Right lobe of liver (tissue), 6 donors: Measurements from ENCODE around the gene DEFB132. TPM values are rescaled to one million over a fixed set of nuclear protein-coding genes. Genes with fewer than 3 reads are reported as not detected.

Source experiments
- ATAC-seq, 4 donors: fragments of 200-7000 bp; cut with Tn5 transposase; one replicate each; pipeline ENCODE4 v1.9.1; 2020; ENCODE audit warnings: mild to moderate bottlenecking in 4 of 4, moderate library complexity in 4 of 4
- DNase-seq, 3 donors: peaks; one replicate each; pipeline ENCODE4 v3.0.0-alpha.2; 2020
- H3K27ac ChIP-seq, 3 donors: fragments of 200-600 bp; one replicate each; pipeline ENCODE4 v1.8.0; 2022
- H3K27me3 ChIP-seq, 2 donors: fragments of 200-600 bp; one replicate each; pipeline ENCODE4 v1.8.0; 2022
- H3K36me3 ChIP-seq, 4 donors: fragments of 200-600 bp; sonication (generic) in 1 of 4; one replicate each; pipeline versions ENCODE4 v1.5.1 to v1.8.0; 2017 to 2022; ENCODE audit warnings: control low read depth in 1 of 4
- H3K4me1 ChIP-seq, 4 donors: fragments of 200-600 bp; sonication (generic) in 1 of 4; one replicate each; pipeline versions ENCODE4 v1.5.1 to v1.8.0; 2017 to 2022; ENCODE audit warnings: control low read depth in 1 of 4
- H3K4me3 ChIP-seq, 3 donors: fragments of 200-600 bp; one replicate each; pipeline ENCODE4 v1.8.0; 2022
- H3K9me3 ChIP-seq, 4 donors: fragments of 200-600 bp; sonication (generic) in 1 of 4; one replicate each; pipeline versions ENCODE4 v1.5.1 to v1.8.0; 2017 to 2022; ENCODE audit warnings: control low read depth in 1 of 4
- POLR2A ChIP-seq: fragments of 450-650 bp; IDR thresholded peaks from one replicate; pipeline ENCODE4 v1.6.1; 2017; ENCODE audit warnings: antibody characterized with exemption, mild to moderate bottlenecking
- WGBS: methylation state at CpG from one replicate; pipeline ENCODE4 v1.1.6; 2018; ENCODE audit warnings: low coverage, low lambda C conversion rate; ENCODE audit not compliant: insufficient coverage; ENCODE audit errors: missing lambda C conversion rate; 5-methylcytosine and 5-hydroxymethylcytosine counted together
- intact Hi-C, 2 donors: fragments of 100-400 bp; cut with DNase I; formaldehyde crosslinking; loops; one replicate each; pipeline versions ENCODE4 v1.11.2 to v1.14.1; 2022
- total RNA-seq, 6 experiments: library from RNA; depleted of rRNA in 2 of 6; stranded (reverse); fragments of >200 nt in 2 of 6; fragmentation: NEBNext Ultra II Directional in 3 of 6; extraction: Animal tissue kit (Norgen Biotek cat#: 25700) in 3 of 6; gene quantifications; one replicate each; pipeline versions ENCODE4 v1.1.0 to v1.2.4, GENCODE V29; 2016 to 2023
- TF ChIP-seq, protein P1 (sequence below), 4 donors: fragments of 200-600 bp in 3 of 4; fragments of 450-650 bp in 1 of 4; IDR thresholded peaks; one replicate each; pipeline versions ENCODE4 v1.5.1 to v1.8.0; 2016 to 2022; ENCODE audit warnings: antibody characterized with exemption in 4 of 4, mild to moderate bottlenecking in 2 of 4
- donor health status: DM: no; HTN: yes; CAD: no.
- donor health status: DM: no; HTN: no; CAD: no.
- donor health status: DM: no; HTN: no; CAD: no.
- donor health status: DM: no; HTN: yes; CAD: no.
- donor health status: DM: no; HTN: yes; CAD: no.

The DEFB132 gene
- total RNA-seq, 6 experiments from 2014 or later = 0.30 to 0.35 (median 0.31) TPM; not detected in 3

DNA sequence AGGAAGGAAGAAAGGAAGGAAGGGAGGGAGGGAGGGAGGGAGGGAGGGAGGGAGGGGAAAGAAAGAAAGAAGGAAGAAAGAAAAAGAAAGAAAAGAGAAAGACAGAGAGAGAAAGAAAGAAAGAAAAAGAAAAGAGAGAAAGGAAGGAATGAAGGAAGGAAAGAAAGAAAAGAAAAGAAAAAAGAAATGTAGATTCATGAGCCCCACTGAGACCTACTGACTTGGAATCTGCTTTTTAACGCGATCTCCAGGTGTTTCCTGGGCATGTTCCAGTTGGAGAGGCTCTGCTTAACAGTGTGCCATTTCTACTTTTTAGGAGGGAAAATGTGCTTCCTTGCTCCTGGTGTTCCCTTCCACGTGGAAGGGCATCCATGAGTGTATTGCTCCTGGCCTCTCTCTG is 16.4 kb downstream of the DEFB132 start:
- intact Hi-C loops = loop anchor here in 1 of 2 donors (10.0 kb wide), 1 partner anchor 59 kb away; no protein-coding TSS in a partner anchor
- Histone ChIP-seq H3K36me3 (no peaks in the 10 kb centered on the region), H3K4me1 (no peaks in the 10 kb centered on the region), H3K9me3 (no peaks in the 10 kb centered on the region), H3K27me3 (no peaks in the 10 kb centered on the region), H3K4me3 (no peak overlapping the region), H3K27ac (no peak overlapping the region)
- WGBS = 45% methylated on average over 2 of the region's 3 CpGs
- DNase-seq (no peak), ATAC-seq (no peak)
- no peak for TF ChIP-seq POLR2A
- TF ChIP-seq, protein P1, sequence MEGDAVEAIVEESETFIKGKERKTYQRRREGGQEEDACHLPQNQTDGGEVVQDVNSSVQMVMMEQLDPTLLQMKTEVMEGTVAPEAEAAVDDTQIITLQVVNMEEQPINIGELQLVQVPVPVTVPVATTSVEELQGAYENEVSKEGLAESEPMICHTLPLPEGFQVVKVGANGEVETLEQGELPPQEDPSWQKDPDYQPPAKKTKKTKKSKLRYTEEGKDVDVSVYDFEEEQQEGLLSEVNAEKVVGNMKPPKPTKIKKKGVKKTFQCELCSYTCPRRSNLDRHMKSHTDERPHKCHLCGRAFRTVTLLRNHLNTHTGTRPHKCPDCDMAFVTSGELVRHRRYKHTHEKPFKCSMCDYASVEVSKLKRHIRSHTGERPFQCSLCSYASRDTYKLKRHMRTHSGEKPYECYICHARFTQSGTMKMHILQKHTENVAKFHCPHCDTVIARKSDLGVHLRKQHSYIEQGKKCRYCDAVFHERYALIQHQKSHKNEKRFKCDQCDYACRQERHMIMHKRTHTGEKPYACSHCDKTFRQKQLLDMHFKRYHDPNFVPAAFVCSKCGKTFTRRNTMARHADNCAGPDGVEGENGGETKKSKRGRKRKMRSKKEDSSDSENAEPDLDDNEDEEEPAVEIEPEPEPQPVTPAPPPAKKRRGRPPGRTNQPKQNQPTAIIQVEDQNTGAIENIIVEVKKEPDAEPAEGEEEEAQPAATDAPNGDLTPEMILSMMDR (IDR thresholded peaks at IDR 0.05) = no peak

DNA sequence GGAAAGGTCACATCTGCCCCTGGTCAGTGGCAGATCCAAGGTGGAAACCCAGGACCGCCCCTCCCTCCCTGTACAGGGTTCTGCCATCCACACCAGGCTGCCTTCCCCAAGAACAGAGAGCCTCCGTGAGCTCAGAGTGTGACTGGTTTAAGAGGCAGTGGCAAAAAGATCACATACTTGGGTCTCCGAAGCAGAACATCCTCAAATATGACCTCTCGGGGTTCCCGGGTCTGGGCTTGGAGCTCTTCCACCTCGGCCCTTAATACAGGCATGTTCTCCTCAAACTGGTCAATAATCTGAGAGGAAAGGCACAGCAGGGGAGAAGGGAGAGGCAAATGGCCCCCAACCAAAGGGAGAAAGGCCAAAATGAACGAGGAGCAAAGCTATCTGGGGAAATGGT is 18.3 kb downstream of the DEFB132 start:
- TF ChIP-seq, protein P1 (IDR thresholded peaks at IDR 0.05) = no peak
- no peak for TF ChIP-seq POLR2A
- WGBS = 86% methylated on average over 2 of the region's 7 CpGs
- peak in 1 of 3 donors; percentile 24 for DNase-seq

DNA sequence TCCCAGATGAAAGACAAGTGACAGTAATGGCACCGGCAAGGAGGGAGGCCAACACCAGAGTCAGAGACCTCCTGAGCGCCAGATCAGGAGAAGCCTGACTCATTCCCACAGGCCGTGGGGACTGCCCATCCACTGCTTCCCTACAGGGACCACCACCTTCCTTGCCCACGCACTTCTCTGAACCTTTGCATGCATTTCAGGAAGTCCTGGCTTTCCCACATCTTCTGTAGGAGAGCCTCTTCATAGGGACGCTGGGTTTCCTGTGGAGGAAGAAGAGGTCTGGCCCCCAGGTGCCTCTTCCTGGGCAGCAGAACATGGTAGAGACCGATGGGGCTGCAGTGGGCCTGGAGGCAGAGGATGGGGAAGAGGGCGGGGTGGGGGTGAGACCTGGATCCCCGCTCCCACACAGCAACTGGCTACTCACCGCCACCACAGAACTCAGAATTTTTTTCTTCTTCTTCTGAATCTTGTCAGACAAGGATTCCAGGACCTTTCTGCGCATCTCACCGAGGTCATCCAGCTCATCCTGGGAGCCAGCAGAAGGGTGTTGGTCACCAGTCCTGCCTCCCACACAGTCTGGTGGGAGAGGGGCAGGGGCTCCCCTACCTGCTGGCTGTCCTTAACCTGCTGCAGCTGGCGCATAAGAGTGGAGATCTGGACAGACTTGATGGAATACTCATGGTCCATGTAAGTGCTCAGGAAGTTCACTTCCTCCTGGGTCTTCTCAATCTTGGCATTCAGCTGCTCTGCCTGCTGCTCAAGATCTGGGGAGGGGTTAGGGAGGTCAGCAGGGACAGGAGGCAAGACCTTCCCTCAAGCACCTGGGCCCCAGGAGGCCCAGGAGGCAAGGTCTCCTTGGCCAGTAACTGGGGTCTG is 19.3 kb downstream of the DEFB132 start:
- ATAC-seq (no peak), DNase-seq (peak in 1 of 3 donors; percentile 14)
- H3K27me3 ChIP-seq = no peaks in the 10 kb centered on the region
- H3K4me1 ChIP-seq = no peaks in the 10 kb centered on the region
- H3K4me3 ChIP-seq = no peak overlapping the region
- H3K36me3 ChIP-seq = no peaks in the 10 kb centered on the region
- H3K27ac ChIP-seq = no peak overlapping the region
- no peak for TF ChIP-seq POLR2A
- TF ChIP-seq, protein P1 (IDR thresholded peaks at IDR 0.05) = no peak
- intact Hi-C loops = loop anchor here in 1 of 2 donors (10.0 kb wide), 1 partner anchor 62 kb away; no protein-coding TSS in a partner anchor
- no peaks in the 10 kb centered on the region for H3K9me3 ChIP-seq
- 97% methylated on average over 5 of the region's 12 CpGs for WGBS

More for the DNA sequence above, 18.3 kb downstream of the DEFB132 start:
- Histone ChIP-seq H3K27ac (no peak overlapping the region), H3K4me1 (no peaks in the 10 kb centered on the region), H3K9me3 (no peaks in the 10 kb centered on the region), H3K36me3 (no peaks in the 10 kb centered on the region), H3K27me3 (no peaks in the 10 kb centered on the region), H3K4me3 (no peak overlapping the region)
- intact Hi-C loops = loop anchor here in 1 of 2 donors (10.0 kb wide), 1 partner anchor 61 kb away; no protein-coding TSS in a partner anchor
- no peak for ATAC-seq

DNA sequence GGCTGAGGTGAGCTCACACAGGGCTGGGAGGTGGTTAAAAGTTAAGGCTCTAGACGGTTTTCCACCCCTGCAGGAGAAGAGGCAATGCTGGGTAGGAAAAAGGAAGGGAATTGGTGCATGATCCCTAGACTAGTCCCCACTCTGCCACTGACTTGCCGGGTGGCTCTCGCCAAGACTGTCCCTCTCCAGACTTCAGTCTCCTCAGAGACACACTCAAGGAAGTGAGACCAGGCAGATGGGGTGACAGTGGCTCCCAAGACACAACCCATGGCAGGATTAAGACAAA is 19.9 kb downstream of the DEFB132 start:
- H3K27ac ChIP-seq = no peak overlapping the region
- H3K9me3 ChIP-seq = no peaks in the 10 kb centered on the region
- no peak overlapping the region for H3K4me3 ChIP-seq
- no peaks in the 10 kb centered on the region for H3K4me1 ChIP-seq
- no peaks in the 10 kb centered on the region for H3K36me3 ChIP-seq
- TF ChIP-seq, protein P1 (IDR thresholded peaks at IDR 0.05) = no peak
- TF ChIP-seq POLR2A = no peak
- WGBS = 60% methylated on average over 1 of the region's 3 CpGs
- DNase-seq (peak in 1 of 3 donors; percentile 26), ATAC-seq (no peak)
- intact Hi-C loops = loop anchor here in 1 of 2 donors (10.0 kb wide), 1 partner anchor 63 kb away; no protein-coding TSS in a partner anchor
- H3K27me3 ChIP-seq = no peaks in the 10 kb centered on the region
